GM18498 (cell line): ENCODE data around the gene KCNC2.
"Not testable (repeated sequence)": the region's sequence is repeated elsewhere in the genome, so short reads cannot be mapped to it uniquely, and the experiment has no call there.

ENCODE experiments used
- ATAC-seq: cut with Tn5 transposase; IDR thresholded peaks from one replicate; pipeline ENCODE4 v1.9.1; 2021; ENCODE audit warnings: mild to moderate bottlenecking, moderate library complexity; ENCODE audit not compliant: unreplicated experiment

The KCNC2 gene

DNA sequence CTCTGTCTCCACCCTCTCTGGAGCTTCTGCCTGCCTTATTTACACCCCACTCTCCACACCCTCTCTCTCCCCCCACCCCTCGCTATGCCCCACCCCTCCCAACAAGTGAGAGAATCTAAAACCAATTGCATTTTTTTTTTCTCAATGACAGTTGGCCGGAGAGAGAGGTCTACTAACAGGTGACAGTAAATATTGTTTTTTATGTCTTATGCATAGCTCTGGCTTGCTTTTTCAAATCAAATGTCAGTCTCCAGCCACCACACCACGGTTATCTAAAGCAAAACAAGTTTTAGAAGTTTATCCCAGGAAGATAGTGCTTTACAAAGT, at the start of gene KCNC2:
KCNC2 (minus strand) TSS at position 28 of the 327 bp plus-strand sequence.
- ATAC-seq: no peak

DNA sequence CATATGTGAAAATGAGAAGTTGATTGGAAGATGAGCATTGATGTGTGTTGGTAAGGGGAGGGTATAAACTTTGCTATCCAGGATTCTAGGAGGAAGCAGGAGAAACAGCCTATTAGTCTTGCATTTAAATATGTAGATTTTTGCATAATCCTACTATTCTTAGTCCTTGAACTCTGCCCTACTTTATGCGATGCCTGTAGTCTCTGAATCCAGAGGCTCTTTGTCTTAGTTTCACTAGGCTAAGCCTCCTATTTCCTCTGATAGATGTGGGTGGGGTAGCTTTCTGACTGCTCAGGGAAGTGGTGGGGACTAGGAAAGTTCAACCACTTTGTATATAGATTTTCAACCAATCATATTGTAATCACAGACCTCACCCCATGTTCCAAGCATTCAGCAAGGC, 49.5 kb upstream of the KCNC2 start:
- ATAC-seq: no peak

DNA sequence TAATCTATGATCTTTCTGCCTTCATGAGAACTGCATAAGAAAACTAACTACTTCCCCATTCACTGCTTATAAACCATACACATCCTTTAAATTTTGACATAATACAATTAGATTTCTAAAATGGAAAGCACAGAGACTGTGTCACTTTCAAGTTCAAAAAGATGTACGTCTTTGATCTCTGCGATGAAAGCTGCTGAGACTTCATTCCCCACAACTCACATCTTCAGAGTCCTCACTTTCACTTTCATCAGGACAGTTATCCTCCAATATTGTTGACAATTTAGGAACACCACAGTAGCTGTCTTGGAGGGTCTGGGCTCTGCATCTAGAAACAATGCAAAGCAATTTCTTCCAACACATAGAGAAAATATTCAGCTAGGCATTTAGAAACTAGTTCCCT, 47.9 kb upstream of the KCNC2 start:
- ATAC-seq: no peak

DNA sequence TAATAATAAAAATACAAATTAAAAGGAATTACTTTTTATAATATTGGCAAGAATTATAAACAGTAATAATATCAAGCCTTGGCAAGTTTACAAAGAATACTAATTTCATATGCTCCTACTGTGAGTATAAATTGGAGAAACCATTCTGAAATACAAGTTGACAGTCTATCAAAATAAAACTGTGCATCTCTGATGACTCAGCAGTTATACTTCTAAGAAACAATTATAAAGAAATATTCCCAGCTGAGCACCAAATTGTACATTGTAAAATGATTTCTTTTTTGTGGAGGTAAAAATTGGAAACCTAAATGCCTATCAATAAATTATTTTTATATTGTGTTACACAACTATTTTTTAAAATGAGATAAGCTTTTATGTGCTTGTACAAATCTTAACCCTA, 35.5 kb upstream of the KCNC2 start:
- ATAC-seq: no peak

DNA sequence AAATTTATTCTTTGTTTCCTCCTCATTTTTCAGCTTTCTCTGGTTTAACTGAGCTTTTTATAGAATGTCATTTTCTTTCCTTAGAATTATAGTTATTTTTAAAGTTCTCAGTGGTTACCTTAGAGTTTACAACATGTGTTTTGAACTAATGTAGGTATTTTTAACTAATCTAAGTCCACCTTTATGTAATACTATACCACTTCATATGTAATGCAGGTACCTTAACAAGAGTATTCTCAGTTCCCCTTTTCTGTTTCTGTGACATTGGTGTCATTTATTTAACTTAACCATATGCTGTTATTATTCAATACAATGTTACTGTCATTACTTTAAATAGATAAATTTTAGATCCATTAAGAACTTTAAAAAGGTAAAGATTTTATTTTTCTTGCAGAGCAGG, 30.3 kb upstream of the KCNC2 start:
- peak; percentile 77 for ATAC-seq

DNA sequence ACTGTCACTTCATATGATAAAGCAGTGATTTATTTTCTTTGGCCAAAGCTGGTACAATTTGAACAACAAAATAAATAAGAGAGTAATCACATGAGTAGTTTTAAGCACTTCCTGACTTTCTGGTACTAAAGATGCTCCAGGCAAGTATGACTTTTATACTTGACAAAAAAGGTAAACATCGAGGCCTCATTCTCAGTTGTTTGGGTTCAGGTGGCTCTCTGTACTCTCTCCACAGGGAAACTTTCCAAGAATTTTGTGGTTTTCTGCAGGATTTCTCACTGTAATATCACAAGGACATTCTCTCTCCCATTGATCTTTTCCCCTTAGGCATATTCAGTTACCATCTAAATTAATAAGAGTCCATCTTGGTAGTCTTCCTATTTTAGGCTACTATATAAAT, 26.6 kb upstream of the KCNC2 start:
- ATAC-seq: no peak

DNA sequence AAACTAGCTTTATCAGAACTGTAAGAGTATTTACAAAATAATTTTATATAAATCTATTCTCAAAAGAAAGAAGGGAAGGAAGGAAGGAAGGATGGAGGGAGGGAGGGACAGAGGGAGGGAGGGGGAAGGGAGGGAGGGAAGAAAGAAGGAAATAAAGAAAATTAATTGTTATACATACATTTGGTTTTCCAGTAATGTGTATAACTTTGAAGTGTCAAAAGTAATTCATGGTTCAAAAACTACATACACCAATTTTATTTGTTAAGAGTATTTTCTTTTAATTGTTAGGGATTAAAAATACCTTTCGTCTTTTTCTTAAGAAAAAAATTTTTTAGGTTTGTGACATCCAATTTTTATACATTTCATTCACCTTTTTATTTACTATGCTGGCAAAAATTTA, 17.5 kb upstream of the KCNC2 start:
- ATAC-seq: no peak

DNA sequence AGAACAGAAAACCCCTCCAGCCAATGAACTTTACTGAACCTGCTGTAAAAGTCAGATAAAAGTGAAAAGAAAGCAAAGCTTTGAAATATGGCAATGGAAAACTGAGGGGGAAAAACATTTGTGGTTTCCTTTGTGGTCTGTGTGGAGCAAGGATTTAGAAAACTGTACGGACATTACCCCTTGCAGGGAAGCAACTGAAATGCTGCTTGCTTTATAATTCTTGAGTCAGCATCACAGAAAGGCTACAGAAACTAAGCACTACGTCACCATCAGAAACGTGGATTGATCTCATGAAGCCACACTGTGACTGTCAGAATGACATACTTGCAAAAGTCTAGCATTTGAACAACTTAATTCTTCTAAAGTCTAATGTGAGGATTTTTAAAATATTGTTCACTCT, 2.4 kb upstream of the KCNC2 start:
- ATAC-seq: no peak

DNA sequence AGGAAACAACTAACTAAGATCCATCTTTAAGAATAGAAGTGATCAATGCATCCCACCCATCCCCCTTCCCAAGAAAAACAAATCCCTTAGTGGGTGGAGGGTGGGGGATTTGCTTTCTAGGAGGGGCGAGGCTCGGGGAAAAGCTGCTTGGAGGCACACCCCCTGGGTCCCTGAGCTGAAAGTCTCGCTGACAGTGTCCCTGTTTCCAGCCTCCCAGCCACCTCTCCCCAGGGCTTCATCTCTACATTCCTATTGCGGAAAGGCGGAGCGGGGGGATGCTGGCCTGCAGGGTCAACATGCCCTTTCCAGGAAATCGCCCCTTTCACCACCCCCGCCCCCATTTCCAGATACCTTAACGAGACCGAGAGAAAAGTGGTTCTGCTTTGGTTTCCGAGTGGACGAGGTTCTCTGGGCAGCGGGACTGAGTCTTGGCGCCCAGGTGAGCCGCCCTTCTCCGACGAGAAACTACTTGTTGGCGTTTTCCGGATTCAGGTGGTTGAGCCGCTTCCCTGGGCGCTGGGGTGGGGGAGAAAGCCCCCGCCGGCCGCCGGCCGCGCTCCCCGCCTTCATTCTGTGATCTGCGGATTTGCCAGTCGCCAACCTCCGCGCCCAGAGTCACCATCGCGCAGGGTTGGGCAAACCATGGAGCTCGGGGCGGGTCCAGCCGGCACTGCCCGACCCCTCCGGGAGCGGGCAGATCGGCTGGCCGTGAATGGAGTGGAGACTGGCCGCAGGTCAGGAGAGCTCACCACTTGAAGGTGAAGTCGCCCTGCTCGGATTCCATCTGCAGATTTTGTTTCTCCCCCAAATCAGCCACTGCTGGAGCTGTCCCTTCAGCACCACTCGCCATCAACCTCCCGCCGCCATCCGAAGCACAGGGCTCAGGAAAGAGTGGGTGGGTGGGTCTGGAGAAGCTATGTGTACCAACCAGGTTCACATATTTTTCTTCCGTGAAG, 505 bp downstream of the KCNC2 start:
- ATAC-seq: peak; percentile 53

DNA sequence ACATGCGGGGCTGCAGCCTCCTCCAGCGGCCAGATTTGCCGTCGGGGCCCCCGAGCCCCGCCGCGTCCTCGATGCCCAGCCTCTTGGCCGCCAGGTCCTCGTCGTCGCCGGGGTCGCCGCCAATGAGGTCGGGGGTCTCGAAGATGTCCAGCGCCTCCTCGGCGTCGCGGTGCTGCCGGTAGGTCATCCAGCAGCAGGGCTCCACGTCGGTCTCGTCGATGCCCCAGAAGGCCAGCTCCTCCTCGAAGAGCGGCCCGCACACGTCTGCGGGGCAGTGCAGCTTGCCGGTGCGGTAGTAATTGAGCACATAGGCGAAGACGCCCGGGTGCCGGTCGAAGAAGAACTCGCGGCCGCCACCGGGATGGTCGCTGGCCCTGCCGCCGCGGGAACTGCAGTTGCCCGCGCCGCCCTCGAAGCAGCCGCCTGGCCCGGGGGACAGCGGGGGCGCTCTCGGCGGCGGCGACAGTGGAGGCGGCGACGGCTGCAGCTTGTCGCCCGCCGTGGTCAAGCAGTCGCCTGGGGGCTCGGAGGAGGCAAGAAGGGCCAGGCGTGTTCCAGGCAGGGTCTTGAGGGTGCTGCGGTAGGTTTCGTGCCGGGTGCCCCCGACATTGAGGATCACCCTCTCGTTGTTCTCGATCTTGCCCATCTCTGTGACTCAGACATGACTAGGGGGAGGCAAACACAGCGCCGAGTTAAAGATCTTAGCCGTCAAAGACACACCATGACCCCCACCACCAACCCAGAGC, 2.1 kb downstream of the KCNC2 start:
- ATAC-seq: no peak

DNA sequence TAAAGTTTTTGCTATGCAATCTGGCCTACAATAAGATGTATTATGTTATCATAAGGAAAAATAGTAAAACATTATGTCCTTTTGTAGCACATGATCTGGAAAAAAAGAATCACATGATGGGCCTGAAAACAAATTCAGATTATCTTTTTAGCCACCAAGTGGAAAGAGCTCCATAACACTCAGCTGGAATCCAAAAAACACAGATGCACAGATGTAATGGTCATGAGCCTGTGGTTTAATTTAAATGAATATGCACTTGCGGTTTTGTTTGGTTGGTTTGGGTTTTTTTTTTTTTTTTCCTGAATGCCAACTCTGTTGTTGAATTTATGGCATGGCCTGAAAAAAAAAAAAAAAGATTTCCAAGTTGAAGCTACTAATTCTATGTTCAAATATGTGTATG, 4.1 kb downstream of the KCNC2 start:
- no peak for ATAC-seq

DNA sequence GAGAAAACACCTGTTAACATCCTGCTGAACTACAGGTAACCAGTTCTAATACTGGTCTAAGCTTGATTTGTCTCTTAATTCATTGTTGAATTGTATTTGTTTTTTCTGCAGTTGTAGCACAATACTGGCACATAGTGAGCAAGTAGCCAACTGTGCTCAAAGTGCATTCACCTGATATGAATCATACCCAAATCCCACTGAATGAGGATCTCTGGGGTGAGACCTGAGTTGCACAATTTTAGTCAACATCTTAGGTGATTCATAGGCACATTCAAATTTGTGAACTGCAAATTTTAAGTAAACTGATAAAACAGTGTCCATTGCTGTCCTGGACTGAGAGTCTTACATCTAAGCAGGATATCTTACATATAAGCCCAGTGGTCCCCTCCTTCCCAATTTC, 12.8 kb downstream of the KCNC2 start:
- ATAC-seq: no peak

DNA sequence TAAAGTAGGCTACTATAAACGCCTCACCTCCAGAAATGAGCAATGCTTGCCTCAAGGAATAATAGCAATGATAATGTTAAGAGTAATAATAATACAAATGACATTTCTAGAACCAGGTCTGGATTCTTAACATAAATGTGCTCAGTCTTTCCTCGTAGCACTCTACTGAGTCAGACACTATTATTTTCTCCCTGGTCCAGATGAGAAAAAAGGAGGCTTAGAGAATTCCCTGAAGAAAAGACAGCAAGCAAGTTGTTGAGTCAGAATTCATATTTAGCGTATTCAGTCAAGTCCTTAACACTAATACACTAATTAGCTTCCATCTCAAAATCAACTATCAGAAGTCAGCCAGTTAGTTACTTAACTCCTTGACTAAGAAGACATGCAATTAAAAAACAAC, 13.2 kb downstream of the KCNC2 start:
- ATAC-seq: no peak

DNA sequence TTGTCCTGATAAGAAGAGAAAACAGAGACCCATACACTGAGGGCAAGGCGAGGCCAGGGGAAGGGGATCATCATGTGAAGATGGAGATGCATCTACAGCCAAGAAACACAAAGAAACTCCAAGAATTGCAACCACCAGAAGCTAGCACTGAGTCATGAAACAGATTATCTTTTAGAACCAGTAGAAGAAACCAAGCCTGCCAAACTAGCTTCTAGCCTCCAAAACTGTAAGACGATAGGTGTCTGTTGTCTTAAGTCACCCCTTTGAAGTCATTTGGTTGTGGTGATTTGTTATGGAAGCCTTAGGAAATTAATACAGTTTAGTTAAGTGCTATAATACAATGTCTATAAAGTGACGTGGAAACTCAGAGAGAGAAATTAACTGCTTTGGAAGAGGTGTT, 15.4 kb downstream of the KCNC2 start:
- no peak for ATAC-seq

DNA sequence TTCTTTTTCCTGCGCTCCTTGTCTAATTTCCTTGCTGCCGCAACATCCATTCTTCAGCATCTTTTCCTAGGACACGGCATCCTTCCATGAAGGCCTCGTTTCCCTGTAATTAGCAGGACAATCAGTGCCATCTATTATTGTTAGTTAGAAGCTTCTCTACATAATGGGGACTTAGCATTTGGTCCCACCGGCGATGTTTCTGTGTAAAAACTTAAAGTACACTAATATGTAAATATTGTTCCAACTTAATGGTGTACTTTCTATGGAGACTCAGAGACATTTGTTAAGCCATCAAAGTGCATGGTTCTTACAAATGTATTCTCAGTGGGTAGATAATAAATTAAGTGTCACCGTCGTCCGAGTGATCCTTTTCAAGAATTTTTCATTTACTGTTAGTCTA, 17.4 kb downstream of the KCNC2 start:
- ATAC-seq: no peak

DNA sequence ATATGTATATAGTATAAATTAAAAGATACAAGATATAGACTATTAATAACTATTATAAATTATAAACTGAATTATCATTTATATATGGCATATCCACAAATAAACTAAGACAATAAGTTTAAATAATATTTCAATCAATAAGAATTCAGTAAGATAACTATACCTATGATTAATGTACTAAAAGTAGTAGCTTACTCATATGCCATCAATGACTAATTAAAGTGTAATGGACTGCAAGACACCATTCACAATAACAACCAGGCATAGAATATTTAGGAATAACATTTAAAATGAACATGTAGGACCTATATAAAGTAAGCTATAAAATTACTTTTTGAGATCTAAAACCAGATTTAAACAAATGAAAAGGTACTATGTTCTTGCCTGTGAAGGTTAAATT, 18.8 kb downstream of the KCNC2 start:
- ATAC-seq: no peak

DNA sequence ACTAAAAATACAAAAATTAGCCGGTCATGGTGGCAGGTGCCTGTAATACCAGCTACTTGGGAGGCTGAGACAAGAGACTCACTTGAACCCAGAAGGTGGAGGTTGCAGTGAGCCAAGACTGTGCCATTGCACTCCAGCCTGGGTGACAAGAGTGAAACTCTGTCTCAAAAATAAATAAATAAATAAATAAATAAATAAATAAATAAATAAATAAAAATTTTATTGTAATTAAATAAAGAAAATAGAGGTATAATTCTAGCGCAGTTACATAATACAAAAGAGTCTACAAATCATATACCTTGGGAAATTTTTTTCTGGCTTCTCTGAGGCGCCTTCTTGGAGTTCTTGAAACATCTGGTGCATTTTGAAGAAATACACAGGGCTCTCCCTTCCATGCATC, 23.8 kb downstream of the KCNC2 start:
- ATAC-seq: not testable (repeated sequence)

DNA sequence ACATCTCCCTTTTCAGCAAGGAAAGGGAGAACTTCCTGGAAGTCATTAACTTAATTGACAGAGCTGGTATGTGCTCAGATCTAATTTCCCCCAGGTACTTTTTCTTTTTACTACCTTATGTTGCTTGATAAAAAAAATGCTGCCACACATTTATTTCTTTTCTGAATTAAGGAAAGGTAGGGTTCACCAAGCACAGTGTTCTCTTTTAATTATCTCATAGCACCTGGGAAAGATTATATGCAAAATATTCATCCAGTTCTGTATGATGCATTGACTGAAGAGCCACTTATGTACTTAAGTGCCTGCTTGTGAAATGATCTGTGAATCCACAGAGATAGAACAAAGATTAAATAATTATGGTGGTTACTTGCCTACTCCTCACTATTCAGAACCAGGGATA, 25.1 kb downstream of the KCNC2 start:
- no peak for ATAC-seq

DNA sequence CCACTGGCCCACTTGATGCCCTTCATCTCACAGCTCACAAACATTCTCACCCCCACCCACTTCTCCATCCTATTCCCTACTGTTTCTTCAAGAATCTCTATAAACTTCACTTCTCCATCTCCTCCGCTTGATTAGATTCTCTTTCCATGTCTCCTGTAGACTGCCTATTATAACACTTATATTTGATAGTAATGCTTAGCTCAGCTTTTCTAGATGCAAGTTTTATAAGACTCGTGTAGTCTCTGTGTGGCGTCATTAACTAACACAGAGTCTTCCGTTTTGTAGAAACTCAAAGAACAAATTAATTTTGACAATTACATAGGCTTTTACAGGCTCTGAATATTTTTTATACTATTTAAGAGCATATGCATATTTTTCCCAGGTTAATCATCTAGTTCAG, 25.7 kb downstream of the KCNC2 start:
- no peak for ATAC-seq

DNA sequence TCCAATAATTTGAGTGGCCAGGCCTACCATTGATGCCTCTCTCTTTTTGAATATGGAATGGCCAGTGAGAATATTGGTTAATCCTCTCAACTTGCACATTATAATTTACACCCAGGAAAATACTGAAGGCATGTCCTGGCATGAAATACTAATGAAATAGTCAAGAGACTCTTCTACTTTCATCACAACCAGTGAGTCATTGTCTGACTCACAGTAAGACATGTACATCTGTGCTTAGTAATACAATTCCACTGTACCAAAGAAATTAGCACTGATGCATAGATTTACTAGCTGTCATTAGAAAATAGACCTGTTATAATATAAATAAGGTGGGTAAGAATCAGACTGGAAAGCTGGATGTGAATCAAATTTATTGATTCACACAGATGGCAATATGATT, 31.6 kb downstream of the KCNC2 start:
- ATAC-seq: peak; percentile 92

DNA sequence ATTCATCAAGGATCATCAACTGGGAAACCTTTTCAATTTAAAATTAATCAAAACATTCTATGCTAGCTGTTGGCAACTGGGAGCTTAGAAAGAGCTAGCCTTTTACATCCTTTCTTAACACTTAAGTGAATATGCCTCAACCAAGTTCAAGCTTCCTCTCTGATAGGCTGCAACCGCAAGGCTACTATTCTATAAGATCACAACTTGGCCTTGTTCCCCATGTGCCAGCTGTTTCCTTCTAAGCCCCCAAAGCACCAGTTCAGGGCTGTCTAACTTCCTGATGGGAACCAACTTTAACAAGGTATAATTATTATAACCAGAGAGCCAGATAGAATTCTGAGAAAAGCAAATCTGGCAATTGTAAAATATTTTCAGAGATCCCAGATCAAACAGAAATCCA, 37.0 kb downstream of the KCNC2 start:
- no peak for ATAC-seq

DNA sequence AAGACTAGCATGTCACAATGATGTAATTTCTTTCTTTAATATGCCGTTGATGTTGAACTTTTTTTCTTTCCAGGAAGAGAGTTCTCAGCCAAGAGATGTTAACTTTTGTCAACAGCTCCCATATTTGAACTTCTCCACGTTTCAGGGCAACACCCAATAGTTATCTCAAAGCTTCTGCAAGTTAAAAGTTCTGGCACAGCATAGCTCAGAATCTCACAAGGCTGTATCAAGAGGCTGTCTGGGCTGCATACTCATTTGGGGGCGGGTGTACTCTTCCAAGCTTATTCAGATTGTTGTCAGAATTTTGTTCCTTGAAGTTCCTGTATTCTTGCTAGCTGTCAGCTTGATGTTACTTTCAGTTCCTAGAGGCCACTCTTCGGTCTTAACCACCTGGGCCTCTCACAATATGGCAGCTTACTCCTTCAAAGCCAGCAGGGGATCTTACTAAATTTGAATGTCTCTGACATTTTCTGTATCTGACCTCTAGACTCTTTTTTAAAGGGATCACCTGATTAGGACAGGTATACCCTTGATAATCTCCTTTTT, 38.9 kb downstream of the KCNC2 start:
- peak; percentile 67 for ATAC-seq
